Natural killer cell (primary cell): ENCODE data around the gene ALDH1L1. TPM values are rescaled to one million over a fixed set of nuclear protein-coding genes. Genes with fewer than 3 reads are reported as not detected.

ENCODE experiments used
- ATAC-seq, 3 donors: fragments of 150-1000 bp in 2 of 3; fragments of 200-7000 bp in 1 of 3; cut with Tn5 transposase; 1 replicate in 1 of 3; 2 replicates in 2 of 3; pipeline ENCODE4 v1.10.0; 2021; ENCODE audit warnings: mild to moderate bottlenecking in 2 of 3, moderate library complexity in 2 of 3
- DNase-seq, 2 donors: peaks; one replicate each; pipeline versions ENCODE4 v3.0.0 to v3.0.0-alpha.2; 2013 to 2021; ENCODE audit warnings: mixed read lengths in 1 of 2
- H3K27ac ChIP-seq: one replicate; pipeline ENCODE4 v1.5.1; 2013; ENCODE audit warnings: mild to moderate bottlenecking, low read length
- H3K27me3 ChIP-seq: one replicate; pipeline ENCODE4 v1.6.1; 2013; ENCODE audit warnings: low read length; ENCODE audit not compliant: control insufficient read depth, insufficient read depth
- H3K36me3 ChIP-seq: one replicate; pipeline ENCODE4 v1.6.1; 2013; ENCODE audit warnings: low read length; ENCODE audit not compliant: control insufficient read depth, insufficient read depth
- H3K4me1 ChIP-seq: one replicate; pipeline ENCODE4 v1.6.1; 2013; ENCODE audit warnings: low read length; ENCODE audit not compliant: control insufficient read depth, insufficient read depth
- H3K4me3 ChIP-seq: one replicate; pipeline ENCODE4 v1.5.1; 2013; ENCODE audit warnings: low read length
- H3K9me3 ChIP-seq: one replicate; pipeline ENCODE4 v1.6.1; 2013; ENCODE audit warnings: low read length; ENCODE audit not compliant: control insufficient read depth, insufficient read depth
- H3K27ac Mint-ChIP-seq, 2 donors: one replicate each; pipeline ENCODE4 v1.8.0; 2022; ENCODE audit warnings: mild to moderate bottlenecking in 2 of 2, mixed read lengths in 2 of 2, moderate library complexity in 1 of 2
- H3K27me3 Mint-ChIP-seq, 2 donors: one replicate each; pipeline ENCODE4 v1.8.0; 2022; ENCODE audit warnings: low read depth in 2 of 2, mixed read lengths in 2 of 2
- H3K36me3 Mint-ChIP-seq: one replicate; pipeline ENCODE4 v1.8.0; 2022; ENCODE audit warnings: mixed read lengths
- H3K4me1 Mint-ChIP-seq, 2 donors: one replicate each; pipeline ENCODE4 v1.8.0; 2022; ENCODE audit warnings: mixed read lengths in 2 of 2
- H3K4me3 Mint-ChIP-seq: one replicate; pipeline ENCODE4 v1.8.0; 2022; ENCODE audit warnings: mild to moderate bottlenecking, moderate library complexity, mixed read lengths
- H3K9me3 Mint-ChIP-seq, 2 donors: one replicate each; pipeline ENCODE4 v1.8.0; 2022; ENCODE audit warnings: mixed read lengths in 2 of 2
- CTCF ChIP-seq: fragments of 200-600 bp; IDR thresholded peaks from one replicate; pipeline ENCODE4 v1.8.0; 2022; ENCODE audit warnings: antibody characterized with exemption
- WGBS: methylation state at CpG from one replicate; pipeline ENCODE4 v1.1.7; 2013; ENCODE audit warnings: missing lambda C conversion rate; ENCODE audit not compliant: insufficient coverage; 5-methylcytosine and 5-hydroxymethylcytosine counted together
- intact Hi-C: fragments of 100-400 bp; cut with micrococcal nuclease; formaldehyde crosslinking; loops from one replicate; pipeline ENCODE4 v1.14.2; 2022
- total RNA-seq, 4 donors: library from RNA; stranded (reverse); fragments of 120-200 nt in 1 of 4; gene quantifications; one replicate each; pipeline versions ENCODE4 v1.2.3 to v1.2.4, GENCODE V29; 2013 to 2022

The ALDH1L1 gene
- total RNA-seq, 3 donors from 2014 or later (not counting 1 experiment from before 2014, with no cell fraction given) = not detected

DNA sequence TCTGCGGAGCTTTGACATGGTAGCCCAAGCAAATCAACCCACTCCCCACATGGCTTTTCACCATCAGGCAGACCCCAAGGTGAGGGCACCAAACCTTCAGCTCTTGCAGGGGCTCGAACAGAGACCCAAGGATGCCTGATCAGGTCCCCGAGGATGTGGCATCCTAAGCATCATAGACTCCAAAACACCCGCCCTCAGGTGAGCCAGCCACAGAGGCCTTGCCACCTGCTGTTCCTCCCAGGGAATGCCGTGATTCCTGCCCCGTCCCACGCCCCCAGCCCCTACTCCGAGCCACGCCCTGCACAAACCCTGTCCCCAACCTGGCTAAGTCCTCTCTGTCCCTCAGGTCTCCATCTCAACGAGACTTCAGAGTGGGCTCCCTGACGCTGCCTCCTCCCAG lies 61.8 kb downstream of the ALDH1L1 start:
- H3K27me3 Mint-ChIP-seq = peaks cover 11 to 22% of the 10 kb centered on the region in 2 donors
- no peaks in the 10 kb centered on the region for H3K27me3 ChIP-seq
- no peak overlapping the region for H3K4me3 ChIP-seq
- DNase-seq (peak in 1 of 2 donors; percentile 1), ATAC-seq (no peak)
- TF ChIP-seq CTCF = no peak
- no peaks in the 10 kb centered on the region for H3K4me1 Mint-ChIP-seq
- H3K36me3 ChIP-seq = no peaks in the 10 kb centered on the region
- no peak overlapping the region for H3K4me3 Mint-ChIP-seq
- no peaks in the 10 kb centered on the region for H3K9me3 Mint-ChIP-seq
- H3K4me1 ChIP-seq = no peaks in the 10 kb centered on the region
- 89% methylated on average over 11 of the region's 11 CpGs for WGBS
- H3K27ac ChIP-seq = no peak overlapping the region
- no peak overlapping the region for H3K27ac Mint-ChIP-seq
- no peaks in the 10 kb centered on the region for H3K9me3 ChIP-seq
- H3K36me3 Mint-ChIP-seq = no peaks in the 10 kb centered on the region
- intact Hi-C loops = no loop called here

- no peak overlapping the region for H3K27ac ChIP-seq
- intact Hi-C loops = no loop called here
- no peaks in the 10 kb centered on the region for H3K27me3 ChIP-seq
- no peaks in the 10 kb centered on the region for H3K9me3 ChIP-seq
- no peaks in the 10 kb centered on the region for H3K4me1 Mint-ChIP-seq
- H3K36me3 ChIP-seq = no peaks in the 10 kb centered on the region
- WGBS = 72% methylated on average over 9 of the region's 9 CpGs
- no peak for TF ChIP-seq CTCF
- no peaks in the 10 kb centered on the region for H3K4me1 ChIP-seq
- H3K9me3 Mint-ChIP-seq = no peaks in the 10 kb centered on the region
- H3K4me3 Mint-ChIP-seq = no peak overlapping the region
- no peak overlapping the region for H3K4me3 ChIP-seq
- DNase-seq (peak in 1 of 2 donors; percentile 3), ATAC-seq (no peak)
- H3K27me3 Mint-ChIP-seq = peaks cover 11 to 14% of the 10 kb centered on the region in 2 donors
- H3K27ac Mint-ChIP-seq = no peak overlapping the region
- H3K36me3 Mint-ChIP-seq = no peaks in the 10 kb centered on the region
These were observed 62.6 kb downstream of the ALDH1L1 start for GRCh38 chr3:126117786-126118185.

GRCh38 chr3:126117212-126117611 lies 63.2 kb downstream of the ALDH1L1 start:
- no peak for TF ChIP-seq CTCF
- DNase-seq (peak in 1 of 2 donors; percentile 3), ATAC-seq (no peak)
- intact Hi-C loops = no loop called here
- Histone ChIP-seq H3K36me3 (no peaks in the 10 kb centered on the region), H3K4me3 (no peak overlapping the region), H3K27me3 (no peaks in the 10 kb centered on the region), H3K9me3 (no peaks in the 10 kb centered on the region), H3K4me1 (no peaks in the 10 kb centered on the region), H3K27ac (no peak overlapping the region)
- WGBS = 90% methylated on average over 3 of the region's 3 CpGs
- Mint-ChIP-seq H3K27ac (no peak overlapping the region), H3K4me1 (no peaks in the 10 kb centered on the region), H3K36me3 (no peaks in the 10 kb centered on the region), H3K27me3 (peaks cover 11 to 12% of the 10 kb centered on the region in 2 donors), H3K4me3 (no peak overlapping the region), H3K9me3 (no peaks in the 10 kb centered on the region)

DNA sequence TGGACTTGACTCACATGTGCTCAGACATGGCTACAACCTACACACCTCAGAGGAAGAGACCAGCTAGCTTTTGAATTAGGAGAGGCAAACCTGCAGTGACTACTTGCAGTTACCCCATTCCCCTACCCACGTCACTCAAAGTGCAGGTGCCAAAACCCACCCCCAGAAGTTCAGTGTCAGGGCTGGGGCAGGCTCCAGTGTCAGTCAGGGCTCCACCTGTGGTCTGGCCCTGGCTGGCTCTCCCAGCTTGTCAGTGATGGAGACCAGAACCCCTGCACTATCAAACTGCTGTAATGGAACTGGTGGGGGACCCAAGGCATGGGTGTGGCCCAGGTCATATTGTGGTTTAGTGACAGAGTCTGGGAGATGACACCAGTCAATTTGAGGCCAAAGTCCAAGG lies 63.9 kb downstream of the ALDH1L1 start:
- Histone ChIP-seq H3K36me3 (no peaks in the 10 kb centered on the region), H3K4me1 (no peaks in the 10 kb centered on the region), H3K9me3 (no peaks in the 10 kb centered on the region), H3K27me3 (no peaks in the 10 kb centered on the region), H3K4me3 (no peak overlapping the region), H3K27ac (no peak overlapping the region)
- intact Hi-C loops = no loop called here
- Mint-ChIP-seq H3K9me3 (no peaks in the 10 kb centered on the region), H3K36me3 (no peaks in the 10 kb centered on the region), H3K27me3 (peaks cover 11 to 12% of the 10 kb centered on the region in 2 donors), H3K4me1 (no peaks in the 10 kb centered on the region), H3K27ac (no peak overlapping the region), H3K4me3 (no peak overlapping the region)
- no peak for ATAC-seq
- DNase-seq = peak in 1 of 2 donors; percentile 1
- WGBS = 27% methylated on average over 1 of the region's 1 CpG
- TF ChIP-seq CTCF = no peak
